HG02623 (cell line): ENCODE results near the gene BMAL2.

Source experiments
- ATAC-seq: cut with Tn5 transposase; IDR thresholded peaks from one replicate; pipeline ENCODE4 v1.9.1; 2021; ENCODE audit warnings: moderate library complexity; ENCODE audit not compliant: unreplicated experiment

BMAL2 gene

DNA sequence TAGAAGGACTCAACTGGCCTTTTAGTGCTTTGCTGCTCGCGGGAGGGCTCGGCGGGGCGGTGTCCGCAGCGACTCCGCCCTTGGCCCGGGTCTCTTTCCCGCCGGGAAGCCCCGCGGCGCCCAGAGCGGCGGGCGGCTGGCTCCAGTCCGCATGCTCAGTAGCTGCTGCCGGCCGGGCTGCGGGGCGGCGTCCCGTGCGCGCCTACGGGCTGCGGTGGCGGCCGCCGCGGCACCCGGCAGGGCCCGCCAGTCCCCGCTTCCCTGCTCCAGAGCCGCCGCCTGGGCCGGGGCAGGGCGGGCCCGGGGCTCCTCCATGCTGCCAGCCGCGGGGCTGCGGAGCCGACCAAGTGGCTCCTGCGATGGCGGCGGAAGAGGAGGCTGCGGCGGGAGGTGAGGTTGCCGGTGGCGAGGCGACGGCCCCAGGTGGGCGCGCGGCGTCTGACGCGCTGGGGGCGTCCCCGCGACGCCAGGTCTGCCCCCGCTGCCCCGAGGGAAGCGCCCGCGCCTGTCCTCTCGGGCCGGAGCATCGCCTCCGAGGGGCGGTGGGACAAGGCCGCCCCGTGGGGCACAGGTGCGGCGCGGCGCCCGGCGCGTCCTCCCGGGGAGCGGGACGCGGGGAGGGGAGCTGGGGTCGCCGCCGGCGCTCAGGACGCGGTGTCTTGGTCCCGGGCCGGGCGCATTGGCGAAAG, at the start of gene BMAL2:
Gene BMAL2, plus strand, starts transcription at position 123 of the 689 bp plus-strand sequence. Its CDS starts 237 bp downstream, at position 360.
- ATAC-seq: peak; percentile 29

GRCh38 chr12:27284021-27284420, 48.6 kb upstream of the BMAL2 start:
- ATAC-seq: no peak

DNA sequence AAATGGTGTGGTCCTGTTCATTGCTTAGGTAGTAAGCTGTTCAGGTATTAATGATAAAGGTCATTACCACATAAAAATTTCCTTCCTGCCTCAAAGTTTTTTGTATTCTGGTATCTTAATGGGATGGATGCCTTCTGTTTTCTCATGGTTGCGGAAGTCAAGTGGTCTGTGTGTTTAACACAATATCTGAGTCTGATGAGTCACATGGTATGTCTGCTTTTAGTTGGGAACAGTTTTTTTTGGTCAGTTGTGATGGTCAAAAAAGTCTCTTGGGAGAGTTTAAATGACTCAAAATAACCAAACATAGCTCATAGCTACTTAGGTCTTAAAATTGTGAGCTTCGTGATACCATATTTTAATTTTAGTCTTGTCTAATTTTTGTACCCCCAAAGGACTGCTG, 47.9 kb upstream of the BMAL2 start:
- peak; percentile 55 for ATAC-seq

DNA sequence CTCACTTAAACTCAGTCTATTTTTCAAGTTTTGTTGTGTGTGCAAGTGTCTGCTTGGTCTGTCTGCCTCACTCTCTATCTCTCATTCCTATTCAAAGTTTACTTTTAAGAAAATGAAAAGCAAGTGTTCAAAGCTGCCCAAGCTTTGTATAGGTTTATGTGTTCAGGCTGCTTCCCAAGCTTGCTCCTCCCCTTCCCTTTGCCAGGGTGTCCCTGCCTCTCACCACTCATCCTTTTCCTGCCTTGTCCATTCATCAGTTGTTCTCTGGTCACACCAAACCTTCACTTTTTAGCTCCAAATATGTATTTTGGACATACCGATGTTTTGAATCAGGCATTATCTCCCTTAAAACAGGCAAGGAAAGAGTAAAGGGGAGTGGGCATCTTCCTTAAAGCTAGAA, 47.2 kb upstream of the BMAL2 start:
- no peak for ATAC-seq

GRCh38 chr12:27289414-27289813, 43.2 kb upstream of the BMAL2 start:
- ATAC-seq: no peak

DNA sequence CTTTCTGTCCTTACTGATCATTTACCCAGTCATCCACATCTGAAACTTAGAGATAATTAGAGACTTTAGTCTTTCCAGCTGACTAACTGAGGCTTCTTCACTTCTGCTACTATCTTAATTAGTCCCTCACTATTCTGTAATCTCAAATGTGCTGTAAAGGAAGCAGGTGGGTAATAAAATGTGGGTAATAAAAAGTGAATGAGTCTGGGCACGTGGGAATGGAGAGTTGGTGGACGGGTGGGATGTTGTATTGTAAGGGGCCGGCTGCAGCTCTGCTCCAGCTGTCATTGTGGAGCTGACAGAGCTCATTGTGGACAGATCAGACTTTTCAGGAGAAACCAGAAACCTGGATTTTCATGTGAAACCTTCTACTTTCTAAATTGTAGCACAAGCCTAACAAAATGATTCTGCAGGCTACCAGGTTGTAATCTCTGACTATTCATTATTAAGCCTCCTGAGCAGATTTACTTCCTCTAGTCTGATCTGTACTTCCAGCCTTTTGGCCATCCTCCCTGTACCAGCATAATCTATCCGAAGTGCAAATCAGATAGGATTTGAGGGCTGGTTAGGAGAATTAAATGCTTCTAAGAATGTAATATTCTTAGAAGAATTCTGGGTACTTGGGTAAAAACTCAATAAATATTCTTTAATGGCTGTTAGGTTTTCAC, 42.0 kb upstream of the BMAL2 start:
- ATAC-seq: no peak

DNA sequence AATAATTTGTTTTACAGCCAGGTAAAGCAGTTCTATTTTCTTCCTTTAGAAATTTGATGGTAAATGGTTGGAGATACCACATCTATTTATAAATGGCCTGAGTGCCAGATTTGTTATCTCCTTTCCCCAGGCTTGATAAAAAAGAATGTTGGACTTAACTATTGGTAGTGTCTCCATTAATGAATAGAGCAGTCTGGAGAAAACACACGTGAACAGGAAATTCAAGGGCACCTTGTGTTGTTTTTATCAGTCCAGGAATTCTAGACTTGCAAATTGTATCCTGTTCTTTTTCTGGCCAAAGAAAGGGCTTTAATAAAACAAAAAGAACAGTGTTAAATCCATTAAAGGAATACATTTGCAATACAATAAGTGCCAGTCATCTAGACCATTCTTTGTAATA, 40.8 kb upstream of the BMAL2 start:
- ATAC-seq: no peak

GRCh38 chr12:27292718-27293117, 39.9 kb upstream of the BMAL2 start:
- no peak for ATAC-seq

DNA sequence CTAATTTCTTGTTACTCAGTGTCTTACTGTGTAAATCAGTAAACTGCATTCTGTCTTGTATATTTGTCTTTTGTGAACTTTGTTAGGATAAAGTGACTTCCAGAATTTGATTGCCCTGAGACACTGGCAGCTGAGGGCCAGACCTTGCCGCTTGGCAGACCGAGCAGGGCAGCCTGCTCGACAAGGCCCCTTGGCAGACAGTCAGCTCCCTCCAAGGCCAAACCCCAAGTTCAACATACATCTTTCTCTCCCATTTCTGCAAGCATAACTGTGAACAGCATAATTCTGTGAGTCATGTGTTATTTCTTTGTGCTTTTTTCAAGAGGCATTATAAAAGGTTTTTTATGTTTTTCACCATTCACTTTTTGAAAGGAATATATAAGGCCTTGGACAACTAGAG, 39.2 kb upstream of the BMAL2 start:
- ATAC-seq: no peak

DNA sequence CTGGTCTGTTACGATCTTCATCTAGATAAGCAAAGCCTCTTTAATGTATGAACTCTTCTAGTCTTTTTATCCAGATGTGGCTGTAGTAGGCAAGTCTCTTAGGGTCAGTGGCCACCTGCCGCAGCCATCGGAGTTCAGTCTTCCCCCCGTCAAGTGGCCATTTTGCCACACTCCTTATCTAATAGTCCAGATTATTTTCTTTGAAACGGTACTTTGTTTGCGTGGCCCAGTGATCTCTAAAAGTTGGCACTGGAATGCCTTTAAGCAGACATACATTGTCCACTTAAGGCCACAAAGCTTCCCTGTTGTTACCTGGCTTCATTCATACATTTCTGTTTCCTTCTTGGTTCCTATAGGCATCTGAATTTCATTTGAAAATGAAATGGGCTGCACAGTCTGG, 36.0 kb upstream of the BMAL2 start:
- no peak for ATAC-seq

DNA sequence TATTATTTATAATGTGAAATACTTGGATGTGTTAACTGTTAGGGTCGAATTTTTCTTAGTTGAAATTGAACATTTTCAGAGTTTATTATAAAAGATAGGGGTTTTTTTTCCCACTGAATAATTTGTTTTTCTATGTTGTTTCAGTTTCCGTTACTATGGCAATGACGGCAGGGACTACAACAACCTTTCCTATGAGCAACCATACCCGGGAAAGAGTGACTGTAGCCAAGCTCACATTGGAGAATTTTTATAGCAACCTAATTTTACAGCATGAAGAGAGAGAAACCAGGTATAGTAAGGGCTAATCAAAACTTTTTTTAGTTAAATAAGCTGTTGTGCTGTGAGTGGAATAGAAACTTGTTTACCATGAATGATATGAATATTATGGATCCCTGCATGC, 35.1 kb upstream of the BMAL2 start:
- no peak for ATAC-seq

- no peak for ATAC-seq
Observed at GRCh38 chr12:27299102-27299501, 33.5 kb upstream of the BMAL2 start.

GRCh38 chr12:27300226-27300625, 32.4 kb upstream of the BMAL2 start:
- ATAC-seq: no peak

- no peak for ATAC-seq
Observed at GRCh38 chr12:27303139-27304111, 29.2 kb upstream of the BMAL2 start.

- no peak for ATAC-seq
Observed at GRCh38 chr12:27304856-27305255, 27.8 kb upstream of the BMAL2 start.

DNA sequence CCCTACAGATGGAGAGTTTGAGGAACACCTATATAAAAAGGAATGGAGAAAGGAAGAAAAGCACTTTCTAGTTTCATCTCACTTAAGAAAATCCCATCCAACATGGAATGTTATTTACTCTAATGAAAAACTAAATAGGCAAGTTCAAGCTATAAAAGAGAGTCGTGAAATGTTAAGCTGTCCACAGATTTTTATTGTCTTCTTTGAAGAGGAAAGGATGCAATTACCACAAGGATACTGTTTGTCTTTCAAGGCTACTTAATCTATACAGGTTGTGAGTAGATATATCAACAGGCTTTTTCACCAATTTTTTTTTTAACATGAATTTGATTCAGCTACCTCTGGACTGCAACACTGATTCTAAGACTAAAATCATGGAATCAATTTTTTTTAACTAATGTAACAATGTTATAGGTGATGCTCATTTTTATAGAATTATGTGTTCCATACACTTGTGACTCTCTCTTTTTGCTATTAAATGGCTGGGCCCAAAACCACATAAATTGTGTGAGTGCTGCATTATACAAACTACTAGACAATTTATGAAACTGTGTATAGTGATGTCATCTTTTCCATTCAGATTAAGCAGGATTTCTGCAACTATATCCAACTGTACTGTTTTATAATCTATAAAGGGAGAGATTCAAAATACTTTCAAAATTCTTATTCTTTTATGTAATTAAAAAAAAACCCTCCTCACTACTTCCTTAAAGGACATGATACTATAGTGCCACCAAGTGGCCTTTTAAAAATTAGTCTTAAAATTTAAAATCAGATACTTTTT, 26.8 kb upstream of the BMAL2 start:
- no peak for ATAC-seq

- peak; percentile 55 for ATAC-seq
Observed at GRCh38 chr12:27309293-27309994, 23.2 kb upstream of the BMAL2 start.

GRCh38 chr12:27309995-27310315, 22.7 kb upstream of the BMAL2 start:
- ATAC-seq: no peak

- no peak for ATAC-seq
Observed at GRCh38 chr12:27316947-27317346, 15.7 kb upstream of the BMAL2 start.

- ATAC-seq: no peak
Observed at GRCh38 chr12:27319409-27319808, 13.2 kb upstream of the BMAL2 start.
